WTC11 (cell line): ENCODE data around the gene OR2V1. TPM values are rescaled to one million over a fixed set of nuclear protein-coding genes. Genes with fewer than 3 reads are reported as not detected.

Experiments
- IRF1 ChIP-seq: sonication (generic); formaldehyde crosslinking; IDR thresholded peaks from 2 replicates; pipeline ENCODE4 v1.8.0; 2023; ENCODE audit warnings: missing genetic modification reagents
- NFYB ChIP-seq: sonication (generic); formaldehyde crosslinking; conservative IDR thresholded peaks from 2 replicates; pipeline ENCODE4 v1.8.0; 2022; ENCODE audit warnings: low read depth, missing genetic modification reagents
- TP53 ChIP-seq: sonication (generic); formaldehyde crosslinking; IDR thresholded peaks from 2 replicates; pipeline ENCODE4 v1.8.1; 2023; ENCODE audit warnings: mild to moderate bottlenecking, missing genetic modification reagents
- total RNA-seq: library from RNA; stranded (reverse); gene quantifications from 3 replicates; pipeline ENCODE4 v1.2.3, GENCODE V29; 2021
- TF ChIP-seq, protein P1 (sequence below): sonication (generic); formaldehyde crosslinking; conservative IDR thresholded peaks from 2 replicates; pipeline ENCODE4 v1.8.1; 2023; ENCODE audit warnings: mild to moderate bottlenecking, low read depth, missing genetic modification reagents, moderate library complexity
- TF ChIP-seq, protein P2 (sequence below): sonication (generic); formaldehyde crosslinking; IDR thresholded peaks from 2 replicates; pipeline ENCODE4 v1.8.1; 2023; ENCODE audit warnings: mild to moderate bottlenecking, missing genetic modification reagents, moderate library complexity

Gene OR2V1
- total RNA-seq, 1 experiment from 2014 or later = not detected

- TF ChIP-seq, protein P1, sequence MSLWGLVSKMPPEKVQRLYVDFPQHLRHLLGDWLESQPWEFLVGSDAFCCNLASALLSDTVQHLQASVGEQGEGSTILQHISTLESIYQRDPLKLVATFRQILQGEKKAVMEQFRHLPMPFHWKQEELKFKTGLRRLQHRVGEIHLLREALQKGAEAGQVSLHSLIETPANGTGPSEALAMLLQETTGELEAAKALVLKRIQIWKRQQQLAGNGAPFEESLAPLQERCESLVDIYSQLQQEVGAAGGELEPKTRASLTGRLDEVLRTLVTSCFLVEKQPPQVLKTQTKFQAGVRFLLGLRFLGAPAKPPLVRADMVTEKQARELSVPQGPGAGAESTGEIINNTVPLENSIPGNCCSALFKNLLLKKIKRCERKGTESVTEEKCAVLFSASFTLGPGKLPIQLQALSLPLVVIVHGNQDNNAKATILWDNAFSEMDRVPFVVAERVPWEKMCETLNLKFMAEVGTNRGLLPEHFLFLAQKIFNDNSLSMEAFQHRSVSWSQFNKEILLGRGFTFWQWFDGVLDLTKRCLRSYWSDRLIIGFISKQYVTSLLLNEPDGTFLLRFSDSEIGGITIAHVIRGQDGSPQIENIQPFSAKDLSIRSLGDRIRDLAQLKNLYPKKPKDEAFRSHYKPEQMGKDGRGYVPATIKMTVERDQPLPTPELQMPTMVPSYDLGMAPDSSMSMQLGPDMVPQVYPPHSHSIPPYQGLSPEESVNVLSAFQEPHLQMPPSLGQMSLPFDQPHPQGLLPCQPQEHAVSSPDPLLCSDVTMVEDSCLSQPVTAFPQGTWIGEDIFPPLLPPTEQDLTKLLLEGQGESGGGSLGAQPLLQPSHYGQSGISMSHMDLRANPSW (CRISPR knock-in tag) = no peak
- TF ChIP-seq, protein P2, sequence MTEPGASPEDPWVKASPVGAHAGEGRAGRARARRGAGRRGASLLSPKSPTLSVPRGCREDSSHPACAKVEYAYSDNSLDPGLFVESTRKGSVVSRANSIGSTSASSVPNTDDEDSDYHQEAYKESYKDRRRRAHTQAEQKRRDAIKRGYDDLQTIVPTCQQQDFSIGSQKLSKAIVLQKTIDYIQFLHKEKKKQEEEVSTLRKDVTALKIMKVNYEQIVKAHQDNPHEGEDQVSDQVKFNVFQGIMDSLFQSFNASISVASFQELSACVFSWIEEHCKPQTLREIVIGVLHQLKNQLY (CRISPR knock-in tag) = no peak
- TF ChIP-seq IRF1 (CRISPR knock-in tag) (no peak), NFYB (CRISPR knock-in tag) (no peak), TP53 (CRISPR knock-in tag) (no peak)
These were observed 54.0 kb downstream of the OR2V1 start (continued) for GRCh38 chr5:181076920-181077319.

Other genes with a start within 250 kb of the OR2V1 start
- gene BTNL8, start 232.0 kb downstream of the OR2V1 start, total RNA-seq = 0.48 to 0.96 TPM (median 0.85 TPM) in 3 replicates
- gene BTNL3, start 142.3 kb downstream of the OR2V1 start, total RNA-seq = not detected in 3 replicates
- 1.6 to 3.4 TPM (median 1.8 TPM) in 3 replicates for gene BTNL9, start 90.9 kb downstream of the OR2V1 start, total RNA-seq
- not detected in 3 replicates for gene OR2V2, start 16.4 kb upstream of the OR2V1 start, total RNA-seq
- 0.64 to 1.4 TPM (median 0.98 TPM) in 3 replicates for gene TRIM7, start 74.0 kb upstream of the OR2V1 start, total RNA-seq
- 31.9 to 33.5 TPM (median 32.2 TPM) in 3 replicates for gene TRIM41, start 92.1 kb upstream of the OR2V1 start, total RNA-seq
- gene RACK1, start 112.7 kb upstream of the OR2V1 start, total RNA-seq = 2,360 to 2,535 TPM (median 2,479 TPM) in 3 replicates
- gene TRIM52, start 130.0 kb upstream of the OR2V1 start, total RNA-seq = 7.8 to 10.1 TPM (median 8.7 TPM) in 3 replicates
- gene OR4F3, start 236.1 kb upstream of the OR2V1 start, total RNA-seq = not detected in 3 replicates